ENCODE measurements around the gene SCN1B.

Gene SCN1B

GRCh38 chr19:35076657-35077056 is 46.4 kb downstream of the SCN1B start:
- peak; percentile 58 to 82 for DNase-seq

- DNase-seq: peak in 1 of 2 experiments; percentile 46
Measured at GRCh38 chr19:35077411-35078223, 47.3 kb downstream of the SCN1B start.

GRCh38 chr19:35079826-35080225 is 49.6 kb downstream of the SCN1B start:
- DNase-seq: no peak

GRCh38 chr19:35080613-35081170 is 50.4 kb downstream of the SCN1B start:
- no peak for DNase-seq

GRCh38 chr19:35081201-35081600 is 50.9 kb downstream of the SCN1B start:
- no peak for DNase-seq

- no peak for DNase-seq
Measured at GRCh38 chr19:35083691-35084508, 53.6 kb downstream of the SCN1B start.

- no peak for DNase-seq
Measured at GRCh38 chr19:35084509-35084762, 54.2 kb downstream of the SCN1B start.

GRCh38 chr19:35085947-35086346 is 55.7 kb downstream of the SCN1B start:
- no peak for DNase-seq

GRCh38 chr19:35086455-35086854 is 56.2 kb downstream of the SCN1B start:
- no peak for DNase-seq

GRCh38 chr19:35087393-35087792 is 57.1 kb downstream of the SCN1B start:
- DNase-seq: no peak

- peak; percentile 64 to 81 for DNase-seq
Measured at GRCh38 chr19:35088131-35088913, 58.1 kb downstream of the SCN1B start.

GRCh38 chr19:35089554-35089953 is 59.3 kb downstream of the SCN1B start:
- no peak for DNase-seq

Data from NCI-H524 (cell line).